HEK293T (cell line): ENCODE data around the gene NPVF.

Source experiments
- CTCF ChIA-PET: fragments of 350-600 bp; formaldehyde crosslinking; extraction: SDS; loops from one replicate; lab custom pipeline; 2021; ENCODE audit warnings: antibody characterized with exemption, inconsistent platforms; lab: Yijun Ruan, JAX
- POLR2A ChIA-PET: fragments of 350-600 bp; formaldehyde crosslinking; extraction: SDS; loops from one replicate; lab custom pipeline; 2020; ENCODE audit warnings: antibody characterized with exemption, inconsistent platforms; lab: Yijun Ruan, JAX
- DNase-seq: peaks from one replicate; pipeline ENCODE4 v3.0.0; 2012; ENCODE audit warnings: mixed read lengths; ENCODE audit errors: extremely low spot score
- ARNT ChIP-seq: fragments of 450-650 bp; IDR thresholded peaks from 2 replicates; pipeline ENCODE4 v1.6.1; 2017; ENCODE audit warnings: mild to moderate bottlenecking
- BHLHE40 ChIP-seq: fragments of 450-650 bp; IDR thresholded peaks from 2 replicates; pipeline ENCODE4 v1.6.1; 2016; ENCODE audit warnings: mild to moderate bottlenecking, moderate library complexity, borderline replicate concordance
- CTBP1 ChIP-seq: fragments of 450-650 bp; IDR thresholded peaks from 2 replicates; pipeline ENCODE4 v1.6.1; 2016; ENCODE audit warnings: borderline replicate concordance
- ELF4 ChIP-seq: fragments of 450-650 bp; IDR thresholded peaks from 2 replicates; pipeline ENCODE4 v1.6.1; 2017; ENCODE audit warnings: antibody characterized with exemption
- FOXA1 ChIP-seq: fragments of 450-650 bp; IDR thresholded peaks from 2 replicates; pipeline ENCODE4 v1.6.1; 2016; ENCODE audit warnings: mild to moderate bottlenecking
- FOXK2 ChIP-seq: fragments of 450-650 bp; IDR thresholded peaks from 2 replicates; pipeline ENCODE4 v1.6.1; 2016; ENCODE audit warnings: mild to moderate bottlenecking
- FOXM1 ChIP-seq: fragments of 450-650 bp; IDR thresholded peaks from 2 replicates; pipeline ENCODE4 v1.6.1; 2017; ENCODE audit warnings: mild to moderate bottlenecking, borderline replicate concordance
- HDGF ChIP-seq: fragments of 450-650 bp; IDR thresholded peaks from 2 replicates; pipeline ENCODE4 v1.6.1; 2017; ENCODE audit warnings: antibody characterized with exemption, borderline replicate concordance
- L3MBTL2 ChIP-seq: fragments of 450-650 bp; conservative IDR thresholded peaks from 2 replicates; pipeline ENCODE4 v1.6.1; 2016; ENCODE audit warnings: mild to moderate bottlenecking
- LEF1 ChIP-seq: fragments of 450-650 bp; IDR thresholded peaks from 2 replicates; pipeline ENCODE4 v1.6.1; 2017; ENCODE audit warnings: mild to moderate bottlenecking, borderline replicate concordance
- NFRKB ChIP-seq: fragments of 450-650 bp; IDR thresholded peaks from 2 replicates; pipeline ENCODE4 v1.6.1; 2016; ENCODE audit warnings: mild to moderate bottlenecking, moderate library complexity
- SP1 ChIP-seq: fragments of 450-650 bp; IDR thresholded peaks from 2 replicates; pipeline ENCODE4 v1.6.1; 2017
- SUZ12 ChIP-seq: fragments of 450-650 bp; IDR thresholded peaks from 2 replicates; pipeline ENCODE4 v1.6.1; 2016; ENCODE audit warnings: mild to moderate bottlenecking
- TARDBP ChIP-seq: fragments of 450-650 bp; IDR thresholded peaks from 2 replicates; pipeline ENCODE4 v1.6.1; 2016
- ZNF384 ChIP-seq: fragments of 450-650 bp; IDR thresholded peaks from 2 replicates; pipeline ENCODE4 v1.6.1; 2016
- TF ChIP-seq, protein P1 (sequence below): fragments of 450-650 bp; IDR thresholded peaks from 2 replicates; pipeline ENCODE4 v1.6.1; 2016

The NPVF gene

DNA sequence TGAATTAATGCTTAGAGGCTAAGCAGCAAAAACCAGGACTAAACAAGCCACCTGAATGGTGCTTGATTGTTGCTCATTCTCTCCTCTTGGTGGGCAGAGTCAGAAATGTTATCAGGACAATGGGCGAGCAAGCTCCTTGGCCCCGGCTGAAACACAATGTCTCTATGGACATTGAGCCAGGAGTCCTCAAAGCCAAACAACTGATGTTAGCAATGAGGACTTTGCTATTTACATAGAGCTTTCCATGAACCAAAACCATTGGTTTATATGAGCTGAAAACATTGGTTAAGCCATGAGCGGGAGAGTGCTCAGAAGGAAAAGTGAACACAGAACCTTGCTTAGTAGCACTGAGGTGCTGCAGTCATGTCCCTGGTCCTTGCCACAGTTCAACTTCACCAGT, 21.5 kb upstream of the NPVF start:
- no peak for TF ChIP-seq ELF4
- TF ChIP-seq ARNT: no peak
- no peak for TF ChIP-seq ZNF384
- TF ChIP-seq, protein P1, sequence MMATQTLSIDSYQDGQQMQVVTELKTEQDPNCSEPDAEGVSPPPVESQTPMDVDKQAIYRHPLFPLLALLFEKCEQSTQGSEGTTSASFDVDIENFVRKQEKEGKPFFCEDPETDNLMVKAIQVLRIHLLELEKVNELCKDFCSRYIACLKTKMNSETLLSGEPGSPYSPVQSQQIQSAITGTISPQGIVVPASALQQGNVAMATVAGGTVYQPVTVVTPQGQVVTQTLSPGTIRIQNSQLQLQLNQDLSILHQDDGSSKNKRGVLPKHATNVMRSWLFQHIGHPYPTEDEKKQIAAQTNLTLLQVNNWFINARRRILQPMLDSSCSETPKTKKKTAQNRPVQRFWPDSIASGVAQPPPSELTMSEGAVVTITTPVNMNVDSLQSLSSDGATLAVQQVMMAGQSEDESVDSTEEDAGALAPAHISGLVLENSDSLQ: no peak
- TF ChIP-seq LEF1: no peak
- TF ChIP-seq CTBP1: no peak
- DNase-seq: no peak
- ChIA-PET POLR2A (no interaction called here), CTCF (no interaction called here)

GRCh38 chr7:25246306-25246705, 18.0 kb upstream of the NPVF start:
- ChIA-PET POLR2A (no interaction called here), CTCF (no interaction called here)
- no peak for DNase-seq
- TF ChIP-seq SUZ12: no peak
- no peak for TF ChIP-seq ZNF384
- no peak for TF ChIP-seq NFRKB
- no peak for TF ChIP-seq FOXM1
- TF ChIP-seq LEF1: no peak
- TF ChIP-seq, protein P1: no peak
- TF ChIP-seq HDGF: no peak
- TF ChIP-seq SP1: no peak
- TF ChIP-seq ARNT: no peak
- no peak for TF ChIP-seq ELF4
- no peak for TF ChIP-seq FOXK2
- TF ChIP-seq TARDBP: no peak
- TF ChIP-seq BHLHE40: no peak

DNA sequence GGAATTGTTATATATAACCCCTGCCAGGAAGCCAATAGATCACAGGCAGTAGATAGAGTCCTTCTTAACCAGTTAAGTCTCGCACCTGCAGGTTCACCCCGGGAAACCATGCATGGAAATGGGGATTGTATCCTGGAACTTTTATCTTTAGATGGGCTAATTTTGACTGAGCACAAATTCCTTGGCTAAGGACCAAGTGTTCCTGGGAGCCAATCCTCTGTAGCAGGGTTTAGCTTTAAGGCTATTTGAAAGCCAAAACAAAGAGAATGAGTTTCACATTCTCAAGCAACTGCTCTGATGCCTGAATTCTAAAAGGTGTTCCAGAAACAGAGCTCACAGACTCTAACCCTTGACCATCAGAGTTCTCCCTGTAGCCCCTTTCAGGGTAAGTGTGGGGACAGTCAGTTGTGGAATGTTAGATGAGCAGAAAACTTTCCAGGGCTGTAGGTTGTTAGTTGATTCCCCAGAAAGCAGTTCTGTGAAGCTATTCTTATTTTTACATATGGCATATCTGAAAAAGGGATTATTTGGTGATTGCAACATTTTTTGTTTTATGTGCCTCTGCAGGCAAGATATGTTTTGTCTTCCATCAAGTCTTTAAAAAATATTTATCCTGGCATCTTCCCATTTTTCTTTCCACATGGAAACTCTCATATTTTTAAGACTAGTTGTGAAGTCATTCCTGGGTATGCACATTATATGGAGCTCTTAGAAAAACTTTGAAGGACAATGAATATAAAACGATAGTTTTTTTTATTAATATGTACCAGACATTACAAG, 16.2 kb upstream of the NPVF start:
- CTCF ChIA-PET: interaction anchor here (1.2 kb wide), 1 partner anchor 324 kb away, joined by 3 read pairs; no protein-coding TSS in a partner anchor
- POLR2A ChIA-PET: no interaction called here
- TF ChIP-seq FOXK2 (no peak), LEF1 (no peak), L3MBTL2 (no peak), HDGF (no peak), BHLHE40 (no peak), TARDBP (no peak), FOXM1 (no peak), NFRKB (no peak), SUZ12 (no peak), ARNT (no peak), ELF4 (no peak), ZNF384 (no peak), CTBP1 (no peak), SP1 (no peak), FOXA1 (no peak)
- TF ChIP-seq, protein P1: no peak

DNA sequence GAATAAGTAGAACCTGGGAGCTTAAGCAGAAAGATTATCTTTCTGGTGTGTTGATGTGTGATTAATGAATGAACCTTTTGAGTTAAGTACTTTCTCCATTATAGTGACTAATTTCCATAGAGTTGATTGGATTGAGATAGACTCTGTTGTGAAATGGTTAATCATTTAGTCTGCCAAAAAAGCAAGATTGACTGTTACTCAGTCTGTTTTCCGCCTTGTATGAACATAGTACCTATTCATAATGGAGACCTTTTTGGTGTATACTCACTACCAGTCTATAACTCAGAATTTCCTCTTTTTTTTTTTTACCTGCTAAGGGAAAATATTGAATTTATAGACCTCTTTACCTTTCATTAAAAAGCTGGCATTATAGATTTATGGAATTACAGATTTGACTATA, 14.4 kb upstream of the NPVF start:
- TF ChIP-seq ELF4 (no peak), HDGF (no peak), CTBP1 (no peak), TARDBP (no peak), SP1 (no peak), NFRKB (no peak), FOXK2 (no peak), ARNT (no peak)
- TF ChIP-seq, protein P1: no peak
- no peak for DNase-seq
- POLR2A ChIA-PET: no interaction called here
- CTCF ChIA-PET: no interaction called here

More for the DNA sequence above, 16.2 kb upstream of the NPVF start:
- DNase-seq: no peak

GRCh38 chr7:25240896-25241295, 12.6 kb upstream of the NPVF start:
- TF ChIP-seq NFRKB: no peak
- no peak for TF ChIP-seq FOXA1
- TF ChIP-seq LEF1: no peak
- TF ChIP-seq, protein P1: no peak
- TF ChIP-seq ARNT: no peak
- no peak for TF ChIP-seq CTBP1
- TF ChIP-seq HDGF: no peak
- no peak for TF ChIP-seq FOXM1
- TF ChIP-seq SUZ12: no peak
- no peak for TF ChIP-seq ZNF384
- TF ChIP-seq FOXK2: no peak
- TF ChIP-seq ELF4: no peak
- no peak for TF ChIP-seq BHLHE40
- TF ChIP-seq L3MBTL2: no peak
- no peak for TF ChIP-seq TARDBP
- TF ChIP-seq SP1: no peak
- ChIA-PET POLR2A (no interaction called here), CTCF (no interaction called here)
- DNase-seq: no peak
